GM19467 (cell line): Measurements from ENCODE around the gene SSBP4.
A peak's percentile ranks its signal among the peaks of the same experiment; 100 is the strongest.

Experiments
- ATAC-seq: cut with Tn5 transposase; IDR thresholded peaks from one replicate; pipeline ENCODE4 v1.9.1; 2021; ENCODE audit warnings: mild to moderate bottlenecking, moderate library complexity; ENCODE audit not compliant: unreplicated experiment

Gene SSBP4

GRCh38 chr19:18431351-18432197 lies 12.4 kb downstream of the SSBP4 start:
- ATAC-seq: no peak

GRCh38 chr19:18432275-18433014 lies 13.2 kb downstream of the SSBP4 start:
- no peak for ATAC-seq

GRCh38 chr19:18433015-18433691 lies 14.0 kb downstream of the SSBP4 start:
- ATAC-seq: no peak

- ATAC-seq: no peak
Observed at GRCh38 chr19:18433735-18434398, 14.7 kb downstream of the SSBP4 start.

- no peak for ATAC-seq
Observed at GRCh38 chr19:18434411-18435175, 15.4 kb downstream of the SSBP4 start.

- ATAC-seq: no peak
Observed at GRCh38 chr19:18435178-18435841, 16.1 kb downstream of the SSBP4 start.

GRCh38 chr19:18435842-18436670 lies 16.9 kb downstream of the SSBP4 start:
- no peak for ATAC-seq

GRCh38 chr19:18436671-18437490 lies 17.7 kb downstream of the SSBP4 start:
- ATAC-seq: peak; percentile 41

GRCh38 chr19:18437491-18438330 lies 18.5 kb downstream of the SSBP4 start, which contains the start of gene ISYNA1:
Gene ISYNA1, minus strand, starts transcription at chr19:18438133. Its CDS starts 154 bp downstream, at chr19:18437979.
- ATAC-seq: no peak

GRCh38 chr19:18438331-18439024 lies 19.3 kb downstream of the SSBP4 start:
- ATAC-seq: no peak

- ATAC-seq: no peak
Observed at GRCh38 chr19:18439025-18439909, 20.1 kb downstream of the SSBP4 start.

GRCh38 chr19:18439910-18440237 lies 20.7 kb downstream of the SSBP4 start:
- ATAC-seq: no peak

GRCh38 chr19:18440415-18440877 lies 21.2 kb downstream of the SSBP4 start:
- no peak for ATAC-seq

- ATAC-seq: no peak
Observed at GRCh38 chr19:18440936-18441803, 22.0 kb downstream of the SSBP4 start.
